ENCODE results near the gene DIP2C.
A peak's percentile ranks its signal among the peaks of the same experiment; 100 is the strongest.

DIP2C gene

GRCh38 chr10:488081-488932 is 201.2 kb downstream of the DIP2C start:
- peak; percentile 10 for DNase-seq

GRCh38 chr10:486666-487322 is 202.7 kb downstream of the DIP2C start:
- peak; percentile 20 for DNase-seq

DNA sequence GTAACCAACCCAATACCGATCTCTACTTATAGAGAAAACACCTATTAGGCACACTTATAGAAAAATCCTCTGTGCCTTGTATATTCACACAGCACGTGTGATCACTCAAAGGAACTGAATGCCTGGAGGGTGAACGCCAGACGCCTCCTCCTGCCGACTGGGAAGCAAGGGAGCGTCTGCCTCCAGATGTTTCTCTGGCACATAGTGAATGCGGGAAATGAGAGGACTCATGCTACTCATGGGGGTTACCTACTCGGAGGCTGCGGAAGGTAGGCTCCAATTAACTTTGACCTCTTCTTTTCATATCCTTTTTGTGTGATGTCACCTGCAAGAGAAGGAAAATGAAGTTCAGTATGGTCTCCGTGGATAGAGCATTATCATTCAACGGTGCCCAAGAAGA is 203.3 kb downstream of the DIP2C start:
- DNase-seq, result peak; percentile 29

DNA sequence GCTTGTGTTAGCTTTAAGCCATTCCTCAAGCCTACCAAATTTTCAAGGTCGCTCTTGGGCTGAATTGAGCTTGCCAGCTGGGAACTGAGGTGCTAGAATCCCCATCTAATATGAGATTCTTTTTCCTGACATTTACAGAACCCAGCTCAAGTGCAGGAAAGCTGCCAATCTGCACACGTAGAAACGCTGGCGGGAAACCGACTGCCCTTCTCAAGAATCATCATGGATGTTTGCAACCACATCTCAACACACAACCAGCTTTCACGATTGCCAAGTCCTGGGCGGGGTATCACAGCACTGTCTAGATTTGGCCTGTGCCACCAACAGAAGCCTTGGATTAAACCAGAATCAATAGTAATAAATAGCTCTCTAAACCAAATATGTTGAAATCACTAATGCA is 203.7 kb downstream of the DIP2C start:
- peak; percentile 30 for DNase-seq

- DNase-seq, result peak; percentile 17
These were observed 204.4 kb downstream of the DIP2C start for GRCh38 chr10:484925-485661.

GRCh38 chr10:484441-484924 is 205.0 kb downstream of the DIP2C start:
- DNase-seq, result peak; percentile 36

DNA sequence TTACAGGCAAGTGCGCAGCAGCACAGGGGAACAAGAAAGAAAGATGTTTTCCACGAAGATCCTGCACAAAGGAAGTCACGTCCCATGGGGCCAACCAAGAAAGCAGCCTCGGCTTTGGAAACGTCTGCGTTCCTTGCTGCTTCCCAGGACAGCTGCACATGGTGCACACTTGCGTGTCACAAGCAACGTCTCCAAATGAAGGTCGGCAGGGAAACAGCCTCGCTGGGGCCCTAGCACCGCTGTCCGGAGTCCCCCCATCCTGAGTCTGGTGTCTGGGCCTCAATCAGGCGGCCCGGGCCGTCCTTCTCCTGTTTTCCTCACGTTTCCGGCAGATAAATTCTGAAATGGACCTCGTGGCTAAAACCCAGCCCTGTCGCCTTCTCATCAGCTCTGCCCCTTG is 206.2 kb downstream of the DIP2C start:
- peak; percentile 40 for DNase-seq

GRCh38 chr10:482848-483247 is 206.6 kb downstream of the DIP2C start:
- DNase-seq, result peak; percentile 14

- DNase-seq, result peak; percentile 28
These were observed 207.4 kb downstream of the DIP2C start for GRCh38 chr10:482051-482501.

GRCh38 chr10:481628-482027 is 207.8 kb downstream of the DIP2C start:
- no peak for DNase-seq

- DNase-seq, result peak; percentile 28
These were observed 208.4 kb downstream of the DIP2C start for GRCh38 chr10:480928-481552.

DNA sequence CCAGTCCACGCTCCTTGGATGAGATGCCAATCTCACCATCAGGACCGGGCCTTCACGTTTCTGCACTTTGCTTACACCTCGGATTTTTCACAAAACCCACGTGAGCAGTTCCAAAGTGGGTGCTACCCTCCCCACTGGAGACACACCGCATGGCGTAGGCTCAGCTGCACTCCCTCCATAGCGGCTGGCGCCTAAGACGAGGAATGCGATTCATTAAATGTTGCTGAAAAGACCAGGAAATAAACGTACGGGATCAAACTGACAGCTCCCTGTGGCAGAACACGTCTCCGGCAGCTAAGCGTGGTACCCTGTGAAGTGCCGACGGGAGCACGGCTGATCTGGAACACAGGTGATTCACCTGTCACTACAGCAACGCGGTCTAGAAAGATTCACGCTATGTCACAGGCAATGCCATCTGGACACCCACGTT is 209.0 kb downstream of the DIP2C start:
- DNase-seq, result no peak

DNA sequence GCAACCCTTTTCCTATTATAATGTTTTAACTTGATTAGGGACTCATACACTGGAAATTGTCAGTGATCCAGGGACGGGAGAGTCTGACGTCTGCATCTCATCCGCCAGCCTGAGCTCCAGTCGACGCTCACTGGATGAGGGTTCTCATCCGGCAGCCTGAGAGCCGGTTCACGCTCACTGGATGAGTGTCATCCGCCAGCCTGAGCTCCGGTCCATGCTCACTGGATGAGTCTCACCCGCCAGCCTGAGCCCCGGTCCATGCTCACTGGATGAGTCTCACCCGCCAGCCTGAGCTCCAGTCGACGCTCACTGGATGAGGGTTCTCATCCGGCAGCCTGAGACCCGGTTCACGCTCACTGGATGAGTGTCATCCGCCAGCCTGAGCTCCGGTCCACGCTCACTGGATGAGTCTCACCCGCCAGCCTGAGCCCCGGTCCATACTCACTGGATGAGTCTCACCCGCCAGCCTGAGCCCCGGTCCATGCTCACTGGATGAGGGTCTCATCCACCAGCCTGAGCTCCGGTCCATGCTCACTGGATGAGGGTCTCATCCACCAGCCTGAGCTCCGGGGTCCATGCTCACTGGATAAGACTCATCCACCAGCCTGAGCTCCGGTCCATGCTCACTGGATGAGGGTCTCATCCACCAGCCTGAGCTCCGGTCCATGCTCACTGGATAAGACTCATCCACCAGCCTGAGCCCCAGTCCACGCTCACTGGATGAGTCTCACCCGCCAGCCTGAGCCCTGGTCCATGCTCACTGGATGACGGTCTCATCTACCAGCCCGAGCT is 209.6 kb downstream of the DIP2C start:
- DNase-seq, result peak; percentile 11

DNA sequence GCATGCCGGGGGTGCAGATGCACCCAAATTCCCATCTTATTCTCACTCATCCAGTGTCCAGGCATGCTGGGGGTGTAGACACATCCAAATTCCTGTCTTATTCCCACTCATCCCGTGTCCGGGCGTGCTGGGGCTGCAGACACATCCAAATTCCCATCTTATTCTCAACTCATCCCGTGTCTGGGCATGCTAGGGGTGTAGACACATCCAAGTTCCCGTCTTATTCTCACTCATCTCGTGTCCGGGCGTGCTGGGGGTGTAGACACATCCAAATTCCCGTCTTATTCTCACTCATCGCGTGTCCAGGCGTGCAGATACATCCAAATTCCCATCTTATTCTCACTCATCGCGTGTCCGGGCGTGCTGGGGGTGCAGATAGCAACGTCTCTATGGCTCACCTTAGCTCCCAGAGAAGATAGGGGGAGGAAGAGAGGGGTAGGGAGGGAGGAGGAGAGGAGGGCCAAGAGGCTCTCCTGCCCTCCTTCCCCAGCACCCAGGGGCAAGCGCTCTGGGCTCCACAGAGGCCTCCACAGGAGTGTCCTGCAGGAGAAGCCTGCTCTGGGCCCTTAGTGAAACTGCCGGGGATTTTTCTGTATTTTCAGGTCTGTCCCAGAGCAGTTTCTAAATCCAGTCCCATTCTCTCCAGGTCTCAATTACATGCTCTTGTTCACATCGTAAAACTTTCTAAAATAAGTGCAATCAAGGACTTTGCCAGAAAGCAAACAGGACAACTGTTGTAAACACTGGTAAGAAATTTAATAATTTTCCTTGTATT is 210.8 kb downstream of the DIP2C start:
- DNase-seq, result no peak

- no peak for DNase-seq
These were observed 211.8 kb downstream of the DIP2C start for GRCh38 chr10:477620-478019.

GRCh38 chr10:476455-476780 is 213.1 kb downstream of the DIP2C start:
- DNase-seq, result no peak

GRCh38 chr10:475709-476454 is 213.6 kb downstream of the DIP2C start:
- DNase-seq, result peak; percentile 30

GRCh38 chr10:474946-475345 is 214.5 kb downstream of the DIP2C start:
- no peak for DNase-seq

DNA sequence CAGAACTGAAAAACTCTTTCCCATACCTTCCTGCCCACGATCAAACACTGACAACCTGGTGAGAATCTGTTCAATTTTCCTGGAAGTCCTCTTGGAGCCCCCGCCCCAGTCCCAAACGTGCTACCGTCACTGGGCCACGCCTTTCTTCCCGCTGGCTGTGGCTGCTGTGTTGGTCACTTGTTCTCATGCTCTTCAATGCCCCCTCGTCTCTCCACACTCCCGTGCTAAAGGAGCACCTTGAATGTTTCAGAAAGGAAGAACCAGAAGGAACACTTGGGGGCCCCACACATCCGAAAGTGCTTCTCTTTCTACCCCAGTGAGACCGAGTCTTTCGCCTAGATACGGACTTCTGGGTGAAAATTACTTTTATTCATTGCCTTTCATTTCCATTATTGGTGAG is 215.1 kb downstream of the DIP2C start:
- no peak for DNase-seq

DNA sequence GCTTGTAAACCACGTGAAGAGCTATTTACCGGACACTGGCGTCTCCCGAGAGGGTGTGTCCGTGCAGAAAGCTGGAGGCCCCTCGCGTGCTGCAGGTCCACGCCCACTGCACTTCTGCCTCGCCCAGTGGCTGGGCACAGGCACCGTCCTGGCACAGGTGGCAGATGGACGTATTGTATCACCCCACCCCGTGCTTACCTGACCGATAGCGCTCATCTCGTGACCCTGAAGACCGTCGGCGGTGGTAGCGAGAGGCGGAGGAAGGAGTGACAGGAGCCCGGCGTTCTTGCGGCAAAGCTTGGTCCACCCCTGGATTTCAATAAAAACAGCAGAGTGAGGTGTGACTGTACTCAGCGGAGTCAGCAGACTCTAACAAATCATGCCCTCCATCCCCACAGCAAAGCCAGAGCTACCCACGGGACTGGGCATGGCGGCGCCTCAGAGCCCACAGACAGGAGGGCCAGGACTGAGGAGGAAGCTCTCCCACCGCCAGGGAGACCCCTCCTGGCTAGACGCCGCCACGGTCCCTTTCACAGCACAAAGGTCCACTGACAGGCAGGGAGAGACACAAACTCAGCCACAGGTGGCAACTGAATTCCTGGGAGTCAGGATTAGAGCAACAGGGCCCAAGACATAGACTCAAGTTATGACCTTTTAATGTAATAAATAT is 217.1 kb downstream of the DIP2C start:
- no peak for DNase-seq
